H1 (cell line): ENCODE results near the gene CFAP53. TPM values are rescaled to one million over a fixed set of nuclear protein-coding genes. Genes with fewer than 3 reads are reported as not detected.

Experiments used
- BACH1 ChIP-seq: IDR thresholded peaks from 2 replicates; pipeline ENCODE4 v1.6.1; 2012; ENCODE audit warnings: low read length, improper control_type of control experiment
- E2F6 ChIP-seq: IDR thresholded peaks from 2 replicates; pipeline ENCODE4 v1.6.1; 2012; ENCODE audit warnings: inconsistent platforms
- polyA plus RNA-seq, 7 experiments: library from polyadenylated mRNA; depleted of rRNA in 3 of 7; stranded (reverse) in 5 of 7; unstranded in 2 of 7; fragments of >200 nt in 5 of 7; fragments of 200-250 nt in 2 of 7; gene quantifications; 1 replicate in 5 of 7; 2 replicates in 1 of 7; 4 replicates in 1 of 7; pipeline versions ENCODE4 v1.2.1 to v1.2.3, GENCODE V29; 2011 to 2013; ENCODE audit warnings: missing spikeins in 2 of 7, mixed read lengths in 2 of 7
- total RNA-seq: library from RNA; stranded (reverse); fragmentation: NEBNext Ultra II Directional; extraction: Animal tissue kit (Norgen Biotek cat#: 25700); gene quantifications from 2 replicates; pipeline ENCODE4 v1.2.1, GENCODE V29; 2021
- TF ChIP-seq, protein P1 (sequence below): IDR thresholded peaks from 2 replicates; pipeline ENCODE4 v1.6.1; 2011; ENCODE audit warnings: low read depth, mild to moderate bottlenecking, low read length; ENCODE audit not compliant: insufficient read depth

The CFAP53 gene
- total and polyA plus RNA-seq, 2 of the 8 experiments (the other 6 are each of a cell fraction or from before 2014, with no cell fraction given) = 0.08 to 0.30 TPM

GRCh38 chr18:50209311-50209710 is 57.0 kb downstream of the CFAP53 start (continued):
- TF ChIP-seq E2F6 = no peak
- TF ChIP-seq BACH1 = no peak
- TF ChIP-seq, protein P1, sequence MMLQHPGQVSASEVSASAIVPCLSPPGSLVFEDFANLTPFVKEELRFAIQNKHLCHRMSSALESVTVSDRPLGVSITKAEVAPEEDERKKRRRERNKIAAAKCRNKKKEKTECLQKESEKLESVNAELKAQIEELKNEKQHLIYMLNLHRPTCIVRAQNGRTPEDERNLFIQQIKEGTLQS = no peak
